Vagina (tissue), 2 donors: ENCODE measurements around the gene SHOC2. TPM values are rescaled to one million over a fixed set of nuclear protein-coding genes. Genes with fewer than 3 reads are reported as not detected.

Source experiments
- DNase-seq, 2 donors: peaks; one replicate each; pipeline ENCODE4 v3.0.0-alpha.2; 2017; ENCODE audit errors: extremely low spot score in 2 of 2
- H3K27ac ChIP-seq: fragments of 200-600 bp; sonication (generic); one replicate; pipeline ENCODE4 v1.5.1; 2019
- H3K27me3 ChIP-seq: fragments of 200-600 bp; sonication (generic); one replicate; pipeline ENCODE4 v1.5.1; 2019
- H3K36me3 ChIP-seq, 2 donors: fragments of 200-600 bp; sonication (generic); one replicate each; pipeline ENCODE4 v1.5.1; 2017 to 2019
- H3K4me1 ChIP-seq: fragments of 200-600 bp; sonication (generic); one replicate; pipeline ENCODE4 v1.5.1; 2019
- H3K4me3 ChIP-seq, 2 donors: fragments of 200-600 bp; sonication (generic); 1 replicate in 1 of 2; 2 replicates in 1 of 2; pipeline ENCODE4 v1.5.1; 2016 to 2019
- H3K9me3 ChIP-seq: fragments of 200-600 bp; sonication (generic); one replicate; pipeline ENCODE4 v1.5.1; 2019
- CTCF ChIP-seq, 3 experiments: fragments of 450-650 bp in 2 of 3; fragments of 200-600 bp in 1 of 3; sonication (generic) in 1 of 3; IDR thresholded peaks; one replicate each; pipeline ENCODE4 v1.5.1; 2017 to 2019; ENCODE audit warnings: antibody characterized with exemption in 3 of 3, mild to moderate bottlenecking in 2 of 3, moderate library complexity in 2 of 3
- POLR2A ChIP-seq, 2 donors: fragments of 450-650 bp; IDR thresholded peaks; one replicate each; pipeline ENCODE4 v1.6.1; 2017; ENCODE audit warnings: antibody characterized with exemption in 2 of 2, mild to moderate bottlenecking in 2 of 2, moderate library complexity in 2 of 2
- POLR2AphosphoS5 ChIP-seq, 2 donors: sonication (generic); formaldehyde crosslinking; IDR thresholded peaks; one replicate each; pipeline ENCODE4 v1.9.0; 2017; ENCODE audit warnings: antibody characterized with exemption in 2 of 2, mild to moderate bottlenecking in 2 of 2, low read depth in 1 of 2; ENCODE audit not compliant: insufficient read depth in 1 of 2
- intact Hi-C: fragments of 100-400 bp; cut with DNase I; formaldehyde crosslinking; loops from one replicate; pipeline ENCODE4 v1.15.1; 2023
- total RNA-seq: library from RNA; depleted of rRNA; stranded (reverse); fragments of >200 nt; gene quantifications from one replicate; pipeline ENCODE4 v1.2.3, GENCODE V29; 2016

The SHOC2 gene
- total RNA-seq, 1 donor from 2014 or later = 40.0 TPM

DNA sequence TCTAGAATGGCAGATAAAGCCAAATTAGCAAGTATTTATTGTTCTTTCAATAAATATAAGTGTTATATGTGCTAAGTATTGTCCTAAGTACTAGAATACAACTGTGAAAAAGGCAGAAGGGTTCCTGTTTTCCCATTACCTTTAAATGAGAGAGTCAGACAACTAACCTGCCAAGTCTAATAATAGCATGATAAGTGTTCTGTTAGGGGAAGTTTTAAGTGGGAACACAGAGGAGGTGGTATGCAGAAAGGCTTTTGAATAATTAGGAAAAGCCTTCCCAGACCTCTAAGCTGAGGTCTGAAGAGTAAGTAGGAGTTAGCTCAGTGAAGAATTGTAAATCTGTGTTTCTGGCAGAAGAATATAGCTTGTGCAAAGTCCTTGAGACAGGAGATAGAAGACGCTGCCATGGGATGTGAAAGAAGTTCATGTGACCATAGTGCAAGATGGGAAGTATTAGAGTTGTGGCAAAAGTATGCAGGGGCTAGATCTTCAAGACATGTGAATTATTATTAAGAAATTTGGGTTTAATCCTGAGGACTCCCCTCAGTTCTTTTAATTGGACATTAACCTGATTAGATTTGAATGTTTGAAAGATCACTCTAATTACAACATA is 12.5 kb downstream of the SHOC2 start:
- Histone ChIP-seq H3K4me1 (peaks cover 62% of the 10 kb centered on the region), H3K36me3 (no peaks in the 10 kb centered on the region), H3K27ac (no peak overlapping the region)

GRCh38 chr10:110932505-110933180 is 13.2 kb downstream of the SHOC2 start:
- intact Hi-C loops = no loop called here
- Histone ChIP-seq H3K9me3 (no peaks in the 10 kb centered on the region), H3K4me3 (no peak overlapping the region), H3K27ac (no peak overlapping the region), H3K4me1 (peaks cover 55% of the 10 kb centered on the region), H3K36me3 (no peaks in the 10 kb centered on the region), H3K27me3 (no peaks in the 10 kb centered on the region)
- no peak for TF ChIP-seq POLR2AphosphoS5 (IDR thresholded peaks at IDR 0.05; ENCODE audit: insufficient read depth in 1 of 2, low read depth in 1 of 2)
- no peak for TF ChIP-seq POLR2A (IDR thresholded peaks at IDR 0.05)
- no peak for TF ChIP-seq CTCF (IDR thresholded peaks at IDR 0.05)
- DNase-seq = no peak

More for the DNA sequence above, 12.5 kb downstream of the SHOC2 start:
- Histone ChIP-seq H3K9me3 (no peaks in the 10 kb centered on the region), H3K4me3 (no peak overlapping the region), H3K27me3 (no peaks in the 10 kb centered on the region)
- DNase-seq = no peak
- intact Hi-C loops = no loop called here
- TF ChIP-seq POLR2AphosphoS5 (IDR thresholded peaks at IDR 0.05; ENCODE audit: insufficient read depth in 1 of 2, low read depth in 1 of 2) (no peak), POLR2A (IDR thresholded peaks at IDR 0.05) (no peak), CTCF (IDR thresholded peaks at IDR 0.05) (no peak)

DNA sequence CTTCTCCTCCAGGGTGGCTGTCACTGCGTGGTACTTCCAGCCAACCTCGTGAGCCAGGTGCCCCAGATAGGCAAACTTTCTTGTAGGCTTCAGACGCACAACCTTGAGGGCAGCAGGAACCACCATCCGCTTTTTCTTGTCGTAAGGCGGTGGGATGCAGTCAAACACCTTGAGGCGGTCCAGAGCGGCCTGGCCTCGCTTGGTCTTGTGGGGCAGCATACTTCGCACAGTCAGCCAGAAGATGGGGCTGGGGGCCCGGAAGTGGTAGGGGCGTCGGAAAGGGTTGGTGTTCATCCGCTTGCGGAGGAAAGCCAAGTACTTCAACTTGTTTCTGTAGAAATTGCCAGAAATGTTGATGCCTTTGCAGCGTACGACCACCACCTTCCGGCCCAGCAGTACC is 17.4 kb downstream of the SHOC2 start:
- no peaks in the 10 kb centered on the region for H3K27me3 ChIP-seq
- intact Hi-C loops = no loop called here
- H3K4me1 ChIP-seq = peaks cover 40% of the 10 kb centered on the region
- no peak overlapping the region for H3K4me3 ChIP-seq
- no peaks in the 10 kb centered on the region for H3K36me3 ChIP-seq
- no peak for DNase-seq
- TF ChIP-seq POLR2A (IDR thresholded peaks at IDR 0.05) (no peak), CTCF (IDR thresholded peaks at IDR 0.05) (no peak)
- H3K9me3 ChIP-seq = no peaks in the 10 kb centered on the region
- no peak overlapping the region for H3K27ac ChIP-seq

GRCh38 chr10:110939419-110939818 is 20.0 kb downstream of the SHOC2 start:
- Histone ChIP-seq H3K27ac (no peak overlapping the region), H3K4me3 (no peak overlapping the region), H3K27me3 (no peaks in the 10 kb centered on the region), H3K4me1 (peaks cover 24% of the 10 kb centered on the region), H3K36me3 (no peaks in the 10 kb centered on the region), H3K9me3 (no peaks in the 10 kb centered on the region)
- no peak for TF ChIP-seq CTCF (IDR thresholded peaks at IDR 0.05)
- no peak for TF ChIP-seq POLR2AphosphoS5 (IDR thresholded peaks at IDR 0.05; ENCODE audit: insufficient read depth in 1 of 2, low read depth in 1 of 2)
- TF ChIP-seq POLR2A (IDR thresholded peaks at IDR 0.05) = no peak
- no peak for DNase-seq
- intact Hi-C loops = no loop called here

- Histone ChIP-seq H3K4me1 (peaks cover 21% of the 10 kb centered on the region), H3K9me3 (no peaks in the 10 kb centered on the region), H3K27ac (no peak overlapping the region), H3K36me3 (no peaks in the 10 kb centered on the region), H3K4me3 (no peak overlapping the region), H3K27me3 (no peaks in the 10 kb centered on the region)
- no peak for DNase-seq
- TF ChIP-seq POLR2AphosphoS5 (IDR thresholded peaks at IDR 0.05; ENCODE audit: insufficient read depth in 1 of 2, low read depth in 1 of 2) (no peak), CTCF (IDR thresholded peaks at IDR 0.05) (no peak), POLR2A (IDR thresholded peaks at IDR 0.05) (no peak)
- intact Hi-C loops = no loop called here
Observed at GRCh38 chr10:110944792-110945396, 25.5 kb downstream of the SHOC2 start.
